Keratinocyte (primary cell): ENCODE measurements around the gene F2. TPM values are rescaled to one million over a fixed set of nuclear protein-coding genes. Genes with fewer than 3 reads are reported as not detected.

Experiments used
- DNase-seq: peaks from one replicate; pipeline ENCODE4 v3.0.0-alpha.2; 2011; ENCODE audit warnings: low read depth, missing footprints, low spot score
- FAIRE-seq: peaks from 2 replicates; lab custom pipeline; 2011; peaks lifted over from hg19 to GRCh38; lab: Jason Lieb, UNC
- H2AFZ ChIP-seq: 2 replicates; pipeline ENCODE4 v1.6.0; 2012; ENCODE audit warnings: low read length, control low read depth, inconsistent platforms; ENCODE audit not compliant: control insufficient read depth
- H3K27ac ChIP-seq: 2 replicates; pipeline ENCODE4 v1.5.1; 2011; ENCODE audit warnings: low read length; ENCODE audit not compliant: control insufficient read depth, insufficient read depth
- H3K27me3 ChIP-seq: 3 replicates; pipeline ENCODE4 v1.6.0; 2011; ENCODE audit warnings: low read length; ENCODE audit not compliant: control insufficient read depth, insufficient read depth; ENCODE audit errors: extremely low read depth
- H3K36me3 ChIP-seq, 2 experiments: 2 replicates in 1 of 2; 3 replicates in 1 of 2; pipeline ENCODE4 v1.5.1; 2011; ENCODE audit warnings: low read length in 2 of 2, mild to moderate bottlenecking in 1 of 2; ENCODE audit not compliant: control insufficient read depth in 2 of 2, insufficient read depth in 2 of 2; ENCODE audit errors: extremely low read depth in 1 of 2
- H3K4me1 ChIP-seq: 3 replicates; pipeline ENCODE4 v1.5.1; 2011; ENCODE audit warnings: low read length; ENCODE audit not compliant: control insufficient read depth, insufficient read depth; ENCODE audit errors: extremely low read depth
- H3K4me2 ChIP-seq: 3 replicates; pipeline ENCODE4 v1.6.0; 2011; ENCODE audit warnings: low read depth, low read length; ENCODE audit not compliant: control insufficient read depth, insufficient read depth; ENCODE audit errors: extremely low read depth
- H3K4me3 ChIP-seq, 3 experiments: fragments of 200-600 bp in 1 of 3; sonication (generic) in 1 of 3; 2 replicates in 2 of 3; 3 replicates in 1 of 3; pipeline ENCODE4 v1.5.1; 2011 to 2016; ENCODE audit warnings: low read length in 3 of 3, mild to moderate bottlenecking in 3 of 3, control low read depth in 2 of 3, inconsistent platforms in 1 of 3, low read depth in 1 of 3, mixed read lengths in 1 of 3, mixed run types in 1 of 3, moderate library complexity in 1 of 3; ENCODE audit not compliant: control insufficient read depth in 2 of 3, insufficient read depth in 2 of 3; ENCODE audit errors: extremely low read depth in 1 of 3
- H3K79me2 ChIP-seq: 2 replicates; pipeline ENCODE4 v1.6.0; 2012; ENCODE audit warnings: low read length; ENCODE audit not compliant: control insufficient read depth, insufficient read depth
- H3K9ac ChIP-seq: 3 replicates; pipeline ENCODE4 v1.6.0; 2011; ENCODE audit warnings: low read length; ENCODE audit not compliant: control insufficient read depth, insufficient read depth; ENCODE audit errors: extremely low read depth
- H3K9me1 ChIP-seq: 3 replicates; pipeline ENCODE4 v1.6.0; 2011; ENCODE audit warnings: low read length; ENCODE audit not compliant: control insufficient read depth, insufficient read depth; ENCODE audit errors: extremely low read depth
- H3K9me3 ChIP-seq: 2 replicates; pipeline ENCODE4 v1.5.1; 2012; ENCODE audit warnings: low read depth, low read length; ENCODE audit not compliant: control insufficient read depth
- H4K20me1 ChIP-seq: 3 replicates; pipeline ENCODE4 v1.6.0; 2011; ENCODE audit warnings: low read length; ENCODE audit not compliant: control insufficient read depth, insufficient read depth; ENCODE audit errors: extremely low read depth
- CTCF ChIP-seq, 3 experiments: IDR thresholded peaks in 1 of 3; conservative IDR thresholded peaks in 1 of 3; optimal IDR thresholded peaks in 1 of 3; 2 replicates in 2 of 3; 3 replicates in 1 of 3; pipeline versions ENCODE3 to v1.5.1; 2011; ENCODE audit warnings: low read length in 3 of 3, mild to moderate bottlenecking in 3 of 3, moderate library complexity in 2 of 3, control low read depth in 1 of 3, inconsistent platforms in 1 of 3; ENCODE audit not compliant: insufficient read depth in 2 of 3; ENCODE audit errors: extremely low read depth in 1 of 3
- EZH2 ChIP-seq: IDR thresholded peaks from one replicate; pipeline ENCODE4 v1.6.1; 2012; ENCODE audit warnings: inconsistent platforms, mild to moderate bottlenecking, low read length, moderate library complexity
- dilution Hi-C: fragments of 300-500 bp; cut with MboI; formaldehyde crosslinking; loops from one replicate; pipeline ENCODE4 v1.7.0; 2020; ENCODE audit warnings: low sequenced_read_pairs; ENCODE audit not compliant: extremely low pct_ligation_motif_present
- polyA plus RNA-seq, 5 experiments: library from polyadenylated mRNA; depleted of rRNA in 3 of 5; stranded (reverse) in 3 of 5; stranded (forward) in 1 of 5; unstranded in 1 of 5; fragments of >200 nt; gene quantifications; 1 replicate in 1 of 5; 2 replicates in 3 of 5; 3 replicates in 1 of 5; pipeline versions ENCODE4 v1.2.1 to v1.2.3, GENCODE V29; 2011 to 2012; ENCODE audit warnings: missing spikeins in 2 of 5, low read depth in 1 of 5, low replicate concordance in 1 of 5

Gene F2
- polyA plus RNA-seq, 1 donor (not counting 4 experiments of a cell fraction or from before 2014, with no cell fraction given), result not detected

DNA sequence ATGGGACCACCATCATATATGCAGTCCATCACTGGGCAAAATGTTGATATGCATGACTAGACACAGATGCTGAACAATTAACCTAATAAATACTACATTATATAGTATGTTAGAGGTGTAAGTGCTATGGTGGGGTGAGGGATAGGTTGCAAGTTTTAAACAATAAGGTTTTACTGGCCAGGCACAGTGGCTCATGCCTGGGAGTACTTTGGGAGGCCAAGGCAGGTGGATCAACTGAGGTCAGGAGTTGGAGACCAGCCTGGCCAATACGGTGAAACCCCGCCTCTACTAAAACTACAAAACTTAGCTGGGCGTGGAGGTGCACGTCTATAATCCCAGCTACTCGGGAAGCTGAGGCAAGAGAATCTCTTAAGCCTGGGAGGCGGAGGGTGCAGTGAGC lies 28.1 kb downstream of the F2 start:
- no peak for FAIRE-seq

DNA sequence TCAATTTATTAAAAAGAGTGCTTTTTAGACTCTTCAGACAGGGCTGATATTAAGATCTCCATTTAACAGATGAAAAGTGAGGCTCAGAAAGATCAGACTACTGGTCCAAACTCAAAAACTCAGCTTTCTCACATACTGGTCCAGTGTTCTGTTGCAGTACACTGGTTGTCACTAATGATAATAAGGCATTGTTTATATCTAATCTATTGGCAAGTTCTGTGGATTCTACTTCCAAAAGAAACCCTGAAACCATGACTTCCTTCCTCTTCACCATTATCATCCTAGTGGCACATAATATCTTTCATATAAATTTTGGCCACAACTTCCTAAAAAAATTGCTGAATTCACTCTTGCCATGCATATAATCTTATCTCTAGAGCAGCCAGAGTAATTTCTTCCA lies 36.9 kb downstream of the F2 start:
- no peak overlapping the region for H3K4me3 ChIP-seq
- H3K27me3 ChIP-seq, result no peaks in the 10 kb centered on the region
- peak overlapping the region; percentile 39 for H3K27ac ChIP-seq
- dilution Hi-C loops, result no loop called here
- H2AFZ ChIP-seq, result no peak overlapping the region
- H3K4me2 ChIP-seq, result no peak overlapping the region
- DNase-seq (no peak), FAIRE-seq (no peak)
- no peaks in the 10 kb centered on the region for H4K20me1 ChIP-seq
- no peaks in the 10 kb centered on the region for H3K9me1 ChIP-seq
- H3K9ac ChIP-seq, result no peak overlapping the region
- no peaks in the 10 kb centered on the region for H3K4me1 ChIP-seq
- TF ChIP-seq EZH2 (no peak), CTCF (optimal IDR thresholded peaks at IDR 0.05 in 1 of 3, IDR thresholded peaks at IDR 0.05 in 1 of 3, conservative IDR thresholded peaks at IDR 0.05 in 1 of 3; ENCODE audit: extremely low read depth in 1 of 3, insufficient read depth in 2 of 3, low read length in 3 of 3) (no peak)
- peaks cover 26 to 41% of the 10 kb centered on the region in 2 experiments for H3K36me3 ChIP-seq
- no peaks in the 10 kb centered on the region for H3K9me3 ChIP-seq
- no peaks in the 10 kb centered on the region for H3K79me2 ChIP-seq

More for the DNA sequence above, 28.1 kb downstream of the F2 start:
- no peaks in the 10 kb centered on the region for H3K9me1 ChIP-seq
- H3K27me3 ChIP-seq, result no peaks in the 10 kb centered on the region
- dilution Hi-C loops, result no loop called here
- peaks cover 42 to 60% of the 10 kb centered on the region in 2 experiments for H3K36me3 ChIP-seq
- no peak overlapping the region for H3K27ac ChIP-seq
- H3K4me3 ChIP-seq, result no peak overlapping the region
- H3K9ac ChIP-seq, result no peak overlapping the region
- no peaks in the 10 kb centered on the region for H3K79me2 ChIP-seq
- no peak overlapping the region for H3K4me2 ChIP-seq
- no peaks in the 10 kb centered on the region for H3K4me1 ChIP-seq
- no peak for TF ChIP-seq CTCF (optimal IDR thresholded peaks at IDR 0.05 in 1 of 3, IDR thresholded peaks at IDR 0.05 in 1 of 3, conservative IDR thresholded peaks at IDR 0.05 in 1 of 3; ENCODE audit: extremely low read depth in 1 of 3, insufficient read depth in 2 of 3, low read length in 3 of 3)
- no peak for TF ChIP-seq EZH2
- H4K20me1 ChIP-seq, result no peaks in the 10 kb centered on the region
- H2AFZ ChIP-seq, result no peak overlapping the region
- H3K9me3 ChIP-seq, result no peaks in the 10 kb centered on the region
- no peak for DNase-seq
